Mucosa of rectum (tissue), 2 donors: Measurements from ENCODE around the gene OLFML1.
A peak's percentile ranks its signal among the peaks of the same experiment; 100 is the strongest.

Source experiments
- H3K27ac ChIP-seq, 2 donors: one replicate each; pipeline ENCODE4 v1.7.0; 2013; ENCODE audit warnings: inconsistent platforms in 2 of 2, low read depth in 2 of 2, low read length in 2 of 2
- H3K27me3 ChIP-seq, 2 donors: one replicate each; pipeline ENCODE4 v1.7.0; 2013; ENCODE audit warnings: low read length in 2 of 2; ENCODE audit not compliant: control insufficient read depth in 2 of 2, insufficient read depth in 2 of 2
- H3K36me3 ChIP-seq, 2 donors: one replicate each; pipeline ENCODE4 v1.7.0; 2013; ENCODE audit warnings: low read length in 2 of 2; ENCODE audit not compliant: control insufficient read depth in 2 of 2, insufficient read depth in 2 of 2
- H3K4me1 ChIP-seq, 2 donors: one replicate each; pipeline ENCODE4 v1.7.0; 2013; ENCODE audit warnings: low read length in 2 of 2, mild to moderate bottlenecking in 1 of 2; ENCODE audit not compliant: control insufficient read depth in 2 of 2, insufficient read depth in 2 of 2
- H3K4me3 ChIP-seq, 2 donors: one replicate each; pipeline ENCODE4 v1.7.0; 2013; ENCODE audit warnings: low read length in 2 of 2
- H3K9ac ChIP-seq, 2 donors: one replicate each; pipeline ENCODE4 v1.7.0; 2013; ENCODE audit warnings: low read length in 2 of 2, low read depth in 1 of 2, mild to moderate bottlenecking in 1 of 2
- H3K9me3 ChIP-seq, 2 donors: one replicate each; pipeline ENCODE4 v1.7.0; 2013; ENCODE audit warnings: low read length in 2 of 2; ENCODE audit not compliant: control insufficient read depth in 2 of 2
- donor health status: healthy.
- donor health status: Normal muscosa, but diverticular disease.

The OLFML1 gene

GRCh38 chr11:7485186-7486097, at the start of gene OLFML1:
Gene OLFML1 (plus strand): TSS chr11:7485506. CDS start chr11:7485876, 370 bp downstream.
- Histone ChIP-seq H3K9me3 (no peaks in the 10 kb centered on the region), H3K9ac (peak within 1 kb of the TSS in 1 of 2 donors; percentile 4), H3K27me3 (no peaks in the 10 kb centered on the region), H3K4me3 (peak within 1 kb of the TSS; percentile 55 to 72), H3K27ac (peak within 1 kb of the TSS in 1 of 2 donors; percentile 27), H3K36me3 (no peaks in the 10 kb centered on the region), H3K4me1 (no peaks in the 10 kb centered on the region)

- no peaks in the 10 kb centered on the region for H3K27me3 ChIP-seq
These were observed 49.2 kb upstream of the OLFML1 start for GRCh38 chr11:7436146-7436545.

GRCh38 chr11:7436657-7437056, 48.6 kb upstream of the OLFML1 start:
- Histone ChIP-seq H3K9me3 (no peaks in the 10 kb centered on the region), H3K4me1 (no peaks in the 10 kb centered on the region), H3K27me3 (no peaks in the 10 kb centered on the region), H3K36me3 (no peaks in the 10 kb centered on the region), H3K27ac (no peak overlapping the region), H3K4me3 (no peak overlapping the region), H3K9ac (no peak overlapping the region)

More at GRCh38 chr11:7436146-7436545, 49.2 kb upstream of the OLFML1 start:
- Histone ChIP-seq H3K36me3 (no peaks in the 10 kb centered on the region), H3K9ac (no peak overlapping the region), H3K27ac (no peak overlapping the region), H3K9me3 (no peaks in the 10 kb centered on the region), H3K4me1 (no peaks in the 10 kb centered on the region), H3K4me3 (no peak overlapping the region)

- Histone ChIP-seq H3K27me3 (no peaks in the 10 kb centered on the region), H3K36me3 (no peaks in the 10 kb centered on the region), H3K4me3 (no peak overlapping the region), H3K9me3 (no peaks in the 10 kb centered on the region), H3K27ac (no peak overlapping the region), H3K9ac (no peak overlapping the region), H3K4me1 (no peaks in the 10 kb centered on the region)
These were observed 47.6 kb upstream of the OLFML1 start for GRCh38 chr11:7437696-7438095.

DNA sequence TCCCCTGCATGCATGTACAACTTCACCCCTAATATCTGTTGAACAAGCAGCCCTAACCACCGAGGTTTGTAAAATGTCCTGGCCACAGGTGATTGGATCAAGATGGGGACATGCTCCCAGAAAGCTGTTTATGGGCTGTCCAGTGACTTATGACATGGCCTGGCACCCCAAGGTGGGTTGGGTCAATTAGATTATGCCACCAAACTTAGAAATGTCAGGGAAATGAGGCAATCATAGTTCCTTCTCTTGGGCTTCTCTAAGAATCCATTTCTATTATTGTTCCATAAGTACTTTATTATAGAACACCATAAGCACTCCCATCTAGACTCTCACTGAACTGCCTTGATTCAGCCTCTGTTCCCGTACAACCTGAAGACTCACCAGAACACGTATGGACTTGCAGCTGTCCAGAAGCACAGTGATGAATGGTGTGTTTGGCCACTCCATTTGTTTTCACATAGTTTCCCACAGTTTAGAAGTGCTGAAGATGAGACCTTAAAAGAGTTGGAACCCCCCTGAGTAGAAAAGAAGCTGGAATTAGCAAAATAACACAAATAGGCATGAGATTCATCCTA, 45.5 kb upstream of the OLFML1 start:
- H3K4me3 ChIP-seq = no peak overlapping the region
- no peaks in the 10 kb centered on the region for H3K9me3 ChIP-seq
- no peak overlapping the region for H3K9ac ChIP-seq
- H3K4me1 ChIP-seq = no peaks in the 10 kb centered on the region
- no peaks in the 10 kb centered on the region for H3K27me3 ChIP-seq
- H3K27ac ChIP-seq = no peak overlapping the region
- H3K36me3 ChIP-seq = no peaks in the 10 kb centered on the region

DNA sequence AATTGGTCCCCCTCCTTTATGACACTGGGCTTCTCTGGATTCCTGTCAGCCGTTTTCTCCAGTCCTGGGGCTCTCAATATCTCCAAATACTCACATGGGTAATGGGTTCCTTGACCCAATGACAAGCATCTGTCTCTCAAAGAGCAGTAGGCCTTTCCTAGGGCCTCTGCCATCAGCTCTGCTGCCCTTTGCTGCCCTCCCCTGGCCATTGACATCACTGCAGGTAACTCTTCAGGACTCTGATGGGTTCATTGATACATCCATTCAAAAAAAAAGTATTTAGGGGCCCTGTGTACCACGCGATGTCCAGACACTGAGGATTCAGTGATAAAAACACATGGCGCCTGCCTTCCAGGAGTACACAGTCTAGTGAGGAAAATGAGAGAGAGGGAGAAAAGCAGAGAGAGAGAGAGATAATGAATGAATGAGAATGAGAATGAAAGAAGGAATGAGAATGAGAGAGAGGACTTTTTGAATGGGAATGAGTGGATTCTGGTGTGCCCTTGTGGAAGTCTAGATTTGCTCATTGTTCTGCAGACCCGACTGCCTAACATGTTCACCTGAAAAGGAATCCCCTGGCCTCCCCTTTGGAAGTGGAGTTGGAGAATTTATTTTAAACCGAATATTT, 42.6 kb upstream of the OLFML1 start:
- Histone ChIP-seq H3K4me3 (no peak overlapping the region), H3K9me3 (no peaks in the 10 kb centered on the region), H3K9ac (no peak overlapping the region), H3K36me3 (no peaks in the 10 kb centered on the region), H3K27ac (no peak overlapping the region), H3K27me3 (no peaks in the 10 kb centered on the region), H3K4me1 (no peaks in the 10 kb centered on the region)

- no peaks in the 10 kb centered on the region for H3K4me1 ChIP-seq
- no peak overlapping the region for H3K27ac ChIP-seq
- no peaks in the 10 kb centered on the region for H3K9me3 ChIP-seq
- no peaks in the 10 kb centered on the region for H3K27me3 ChIP-seq
- H3K4me3 ChIP-seq = no peak overlapping the region
- no peaks in the 10 kb centered on the region for H3K36me3 ChIP-seq
- H3K9ac ChIP-seq = no peak overlapping the region
These were observed 41.0 kb upstream of the OLFML1 start for GRCh38 chr11:7444091-7444981.

DNA sequence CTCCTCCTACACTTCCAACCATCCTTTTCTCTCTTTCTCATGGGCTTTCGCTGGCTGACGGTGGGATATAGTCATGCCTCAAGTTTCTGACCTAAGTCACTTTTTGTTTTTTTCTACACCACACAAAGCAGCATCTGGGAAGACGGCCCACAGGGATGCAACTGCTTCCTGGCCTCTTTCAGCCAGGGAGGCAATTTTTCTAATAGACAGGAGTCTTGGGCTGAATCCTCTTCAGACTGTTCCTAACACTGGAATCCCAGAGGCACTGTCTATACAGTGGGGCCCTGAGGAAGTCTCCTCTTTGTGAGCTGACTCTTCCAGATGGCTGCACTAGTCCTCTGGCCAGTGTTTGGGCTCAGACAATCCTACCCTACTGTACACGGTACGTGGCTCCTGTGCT, 39.7 kb upstream of the OLFML1 start:
- no peaks in the 10 kb centered on the region for H3K9me3 ChIP-seq
- no peak overlapping the region for H3K9ac ChIP-seq
- H3K4me1 ChIP-seq = no peaks in the 10 kb centered on the region
- H3K27me3 ChIP-seq = no peaks in the 10 kb centered on the region
- H3K27ac ChIP-seq = no peak overlapping the region
- H3K4me3 ChIP-seq = no peak overlapping the region
- H3K36me3 ChIP-seq = no peaks in the 10 kb centered on the region

GRCh38 chr11:7448201-7448600, 37.1 kb upstream of the OLFML1 start:
- H3K9ac ChIP-seq = no peak overlapping the region
- no peaks in the 10 kb centered on the region for H3K9me3 ChIP-seq
- H3K27me3 ChIP-seq = no peaks in the 10 kb centered on the region
- H3K27ac ChIP-seq = no peak overlapping the region
- no peaks in the 10 kb centered on the region for H3K4me1 ChIP-seq
- no peaks in the 10 kb centered on the region for H3K36me3 ChIP-seq
- H3K4me3 ChIP-seq = no peak overlapping the region
